Heart left ventricle (tissue), 16 donors: ENCODE measurements around the gene MTPN. TPM values are rescaled to one million over a fixed set of nuclear protein-coding genes. Genes with fewer than 3 reads are reported as not detected.

Experiments used
- ATAC-seq, 4 donors: fragments of 200-7000 bp; cut with Tn5 transposase; one replicate each; pipeline ENCODE4 v1.9.1; 2020 to 2022; ENCODE audit warnings: moderate library complexity in 4 of 4, mild to moderate bottlenecking in 3 of 4, moderate number of reproducible peaks in 1 of 4
- DNase-seq, 5 donors: peaks; one replicate each; pipeline ENCODE4 v3.0.0-alpha.2; 2020
- H3K27ac ChIP-seq, 12 donors: fragments of 200-600 bp; sonication (generic) in 4 of 12; one replicate each; pipeline versions ENCODE4 v1.5.0 to v1.8.0; 2016 to 2022; ENCODE audit warnings: mild to moderate bottlenecking in 2 of 12
- H3K27me3 ChIP-seq, 9 donors: fragments of 200-600 bp; sonication (generic) in 2 of 9; one replicate each; pipeline versions ENCODE4 v1.5.1 to v1.8.0; 2016 to 2022; ENCODE audit warnings: mild to moderate bottlenecking in 3 of 9
- H3K36me3 ChIP-seq, 9 donors: fragments of 200-600 bp; sonication (generic) in 2 of 9; one replicate each; pipeline versions ENCODE4 v1.5.0 to v1.8.0; 2018 to 2022; ENCODE audit warnings: mild to moderate bottlenecking in 2 of 9
- H3K4me1 ChIP-seq, 12 donors: fragments of 200-600 bp; sonication (generic) in 4 of 12; one replicate each; pipeline versions ENCODE4 v1.5.0 to v1.8.0; 2016 to 2022; ENCODE audit warnings: mild to moderate bottlenecking in 3 of 12
- H3K4me3 ChIP-seq, 12 donors: fragments of 200-600 bp; sonication (generic) in 4 of 12; one replicate each; pipeline versions ENCODE4 v1.5.0 to v1.8.0; 2017 to 2022; ENCODE audit warnings: mild to moderate bottlenecking in 9 of 12, moderate library complexity in 4 of 12
- H3K9me3 ChIP-seq, 12 donors: fragments of 200-600 bp; sonication (generic) in 4 of 12; one replicate each; pipeline versions ENCODE4 v1.5.0 to v1.8.0; 2016 to 2022; ENCODE audit warnings: mild to moderate bottlenecking in 1 of 12
- POLR2A ChIP-seq, 2 donors: fragments of 450-650 bp; IDR thresholded peaks; one replicate each; pipeline ENCODE4 v1.6.1; 2017; ENCODE audit warnings: antibody characterized with exemption in 2 of 2, mild to moderate bottlenecking in 2 of 2, moderate library complexity in 2 of 2
- WGBS, 4 donors: extraction: QIAGEN DNeasy Blood & Tissue Kit in 2 of 4; methylation state at CpG; one replicate each; pipeline versions ENCODE4 v1.1.5 to v1.1.7; 2013 to 2018; 5-methylcytosine and 5-hydroxymethylcytosine counted together
- intact Hi-C, 10 donors: fragments of 100-400 bp; cut with DNase I; formaldehyde crosslinking; loops; one replicate each; pipeline versions ENCODE4 v1.11.1 to v1.14.2; 2022
- polyA plus RNA-seq, 2 donors: library from polyadenylated mRNA; stranded (reverse); fragments of 200-250 nt; gene quantifications; one replicate each; pipeline ENCODE4 v1.2.3, GENCODE V29; 2013
- total RNA-seq, 9 donors: library from RNA; depleted of rRNA in 2 of 9; stranded (reverse); fragments of >200 nt in 2 of 9; fragmentation: NEBNext Ultra II Directional in 3 of 9; extraction: Animal tissue kit (Norgen Biotek cat#: 25700) in 3 of 9; gene quantifications; one replicate each; pipeline versions ENCODE4 v1.1.0 to v1.2.4, GENCODE V29; 2016 to 2023
- TF ChIP-seq, protein P1 (sequence below), 12 donors: fragments of 200-600 bp; sonication (generic) in 4 of 12; IDR thresholded peaks; one replicate each; pipeline versions ENCODE4 v1.5.0 to v1.8.0; 2018 to 2022; ENCODE audit warnings: antibody characterized with exemption in 12 of 12, mild to moderate bottlenecking in 5 of 12
- donor health status: ischemic (EF 13 %, LVEDD 7.1; RV severe dilation, severe dysfunction).
- donor health status: healthy with polysubstance abuse.
- donor health status: DM: no; HTN: yes; CAD: no.
- donor health status: DM: no; HTN: no; CAD: no.
- donor health status: ischemic (EF 25% LVEDD 6.9; RV normal size, moderate dysfunction).
- donor health status: ischemic (EF 25% LVEDD 5.7; RV mildly dilated, moderate dysfunction).
- donor health status: healthy.
- donor health status: DM: yes; HTN: yes; CAD: no.
- donor health status: ischemic (EF 35%, LVEDD 5.7; RV mildly dilated, moderate dysfunction).
- donor health status: nonischemic (EF 11% LVEDD 7.7; RV severe dilation, severe dysfunction).
- donor health status: DM: yes; HTN: yes; CAD: no.
- donor health status: PGD.
- donor health status: ischemic (EF 29% LVEDD 5.4; RV normal size, mild dysfunction).
- donor health status: nonischemic (EF 23%, LVEDD 6.1; RV moderate dilation, normal function).

The MTPN gene
- total and polyA plus RNA-seq, 11 donors = 22.1 to 130 (median 90.4) TPM

DNA sequence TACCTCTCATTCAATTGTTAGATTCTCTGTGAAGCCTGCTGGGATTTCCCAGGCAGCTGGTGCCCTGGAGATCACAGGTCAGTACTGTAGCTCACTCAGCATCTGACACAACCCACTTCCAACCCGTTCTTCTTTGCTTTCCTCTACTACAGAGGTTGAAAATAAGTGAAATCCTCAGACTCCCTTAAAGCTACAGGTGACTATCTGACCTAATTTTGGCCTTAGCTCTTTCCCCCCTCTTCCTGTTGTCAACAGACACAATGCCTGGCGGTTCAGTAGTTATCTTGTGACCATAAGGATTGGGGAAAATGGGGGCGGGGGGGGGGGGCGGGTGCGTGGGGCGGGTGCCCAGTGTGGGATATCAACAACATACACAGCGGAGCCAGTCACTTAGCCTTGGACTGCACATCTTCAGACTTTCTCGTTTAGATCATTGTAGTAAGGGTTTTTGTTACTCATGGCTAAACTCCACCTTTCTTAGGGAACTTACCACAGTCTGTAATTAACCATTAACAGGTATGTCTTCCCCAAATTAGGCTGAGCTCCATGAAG, 37.8 kb downstream of the MTPN start:
- intact Hi-C loops = no loop called here
- TF ChIP-seq POLR2A (IDR thresholded peaks at IDR 0.05) = no peak
- TF ChIP-seq, protein P1, sequence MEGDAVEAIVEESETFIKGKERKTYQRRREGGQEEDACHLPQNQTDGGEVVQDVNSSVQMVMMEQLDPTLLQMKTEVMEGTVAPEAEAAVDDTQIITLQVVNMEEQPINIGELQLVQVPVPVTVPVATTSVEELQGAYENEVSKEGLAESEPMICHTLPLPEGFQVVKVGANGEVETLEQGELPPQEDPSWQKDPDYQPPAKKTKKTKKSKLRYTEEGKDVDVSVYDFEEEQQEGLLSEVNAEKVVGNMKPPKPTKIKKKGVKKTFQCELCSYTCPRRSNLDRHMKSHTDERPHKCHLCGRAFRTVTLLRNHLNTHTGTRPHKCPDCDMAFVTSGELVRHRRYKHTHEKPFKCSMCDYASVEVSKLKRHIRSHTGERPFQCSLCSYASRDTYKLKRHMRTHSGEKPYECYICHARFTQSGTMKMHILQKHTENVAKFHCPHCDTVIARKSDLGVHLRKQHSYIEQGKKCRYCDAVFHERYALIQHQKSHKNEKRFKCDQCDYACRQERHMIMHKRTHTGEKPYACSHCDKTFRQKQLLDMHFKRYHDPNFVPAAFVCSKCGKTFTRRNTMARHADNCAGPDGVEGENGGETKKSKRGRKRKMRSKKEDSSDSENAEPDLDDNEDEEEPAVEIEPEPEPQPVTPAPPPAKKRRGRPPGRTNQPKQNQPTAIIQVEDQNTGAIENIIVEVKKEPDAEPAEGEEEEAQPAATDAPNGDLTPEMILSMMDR (IDR thresholded peaks at IDR 0.05) = no peak
- WGBS, 4 donors = 34 to 56% (median 39%) methylated on average over 5 to 8 of the region's 8 CpGs

DNA sequence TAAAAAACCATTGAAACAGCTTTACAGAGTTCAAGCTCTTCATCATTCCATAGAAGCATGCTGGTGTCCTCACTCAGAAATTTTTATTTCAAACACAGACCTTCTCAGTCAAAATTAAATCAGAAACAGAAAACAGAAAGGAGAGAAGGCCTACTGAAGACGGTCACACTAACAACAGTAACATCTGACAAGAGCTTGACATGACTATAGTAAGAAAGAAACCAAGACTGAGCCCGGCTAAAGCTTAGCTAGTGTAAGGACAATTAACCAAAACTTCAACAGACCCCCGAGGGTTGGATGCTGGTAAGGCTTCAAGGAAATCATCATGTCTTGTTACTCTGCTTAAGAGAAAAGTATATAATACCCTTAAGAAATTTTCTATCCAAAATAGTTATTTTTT, 38.6 kb downstream of the MTPN start:
- no peak for DNase-seq
- TF ChIP-seq, protein P1 (IDR thresholded peaks at IDR 0.05) = no peak
- no peak for TF ChIP-seq POLR2A (IDR thresholded peaks at IDR 0.05)
- H3K4me1 ChIP-seq = peaks cover 0 to 87% (median 32%) of the 10 kb centered on the region in 12 donors
- ATAC-seq = no peak
- peaks cover 0 to 3% (median 0%) of the 10 kb centered on the region in 9 donors for H3K36me3 ChIP-seq
- no peaks in the 10 kb centered on the region for H3K9me3 ChIP-seq
- H3K4me3 ChIP-seq = no peak overlapping the region
- no peak overlapping the region for H3K27ac ChIP-seq
- WGBS, 4 donors = 73 to 86% (median 79%) methylated on average over 3 of the region's 3 CpGs
- intact Hi-C loops = no loop called here
- H3K27me3 ChIP-seq = no peaks in the 10 kb centered on the region

More for the DNA sequence above, 37.8 kb downstream of the MTPN start:
- H3K4me3 ChIP-seq = no peak overlapping the region
- no peaks in the 10 kb centered on the region for H3K9me3 ChIP-seq
- ATAC-seq (no peak), DNase-seq (no peak)
- H3K36me3 ChIP-seq = peaks cover 0 to 3% (median 0%) of the 10 kb centered on the region in 9 donors
- no peak overlapping the region for H3K27ac ChIP-seq
- peaks cover 0 to 81% (median 32%) of the 10 kb centered on the region in 12 donors for H3K4me1 ChIP-seq
- no peaks in the 10 kb centered on the region for H3K27me3 ChIP-seq

DNA sequence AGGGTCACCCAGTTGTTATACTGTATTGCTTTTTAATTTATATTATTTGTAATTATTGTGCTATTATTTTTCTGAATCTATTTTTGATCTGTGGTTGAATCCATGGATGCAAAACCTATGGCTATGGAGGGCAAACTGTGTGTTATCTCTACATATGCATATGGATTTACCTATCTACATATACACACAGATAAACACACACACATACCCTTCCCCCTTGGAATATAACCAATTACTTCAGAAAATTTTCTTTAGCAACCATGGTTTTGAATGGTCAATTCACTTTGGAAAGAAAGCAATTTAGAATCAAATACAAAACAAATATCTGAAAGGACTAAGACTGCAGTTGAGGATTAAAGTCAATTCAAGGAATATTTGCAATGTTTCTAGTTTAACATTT, 39.1 kb downstream of the MTPN start:
- Histone ChIP-seq H3K9me3 (no peaks in the 10 kb centered on the region), H3K27me3 (no peaks in the 10 kb centered on the region), H3K27ac (no peak overlapping the region), H3K4me1 (peaks cover 0 to 83% (median 30%) of the 10 kb centered on the region in 12 donors), H3K36me3 (peaks cover 0 to 3% (median 0%) of the 10 kb centered on the region in 9 donors), H3K4me3 (no peak overlapping the region)
- ATAC-seq (no peak), DNase-seq (no peak)
- intact Hi-C loops = no loop called here
- no peak for TF ChIP-seq POLR2A (IDR thresholded peaks at IDR 0.05)
- TF ChIP-seq, protein P1 (IDR thresholded peaks at IDR 0.05) = no peak

DNA sequence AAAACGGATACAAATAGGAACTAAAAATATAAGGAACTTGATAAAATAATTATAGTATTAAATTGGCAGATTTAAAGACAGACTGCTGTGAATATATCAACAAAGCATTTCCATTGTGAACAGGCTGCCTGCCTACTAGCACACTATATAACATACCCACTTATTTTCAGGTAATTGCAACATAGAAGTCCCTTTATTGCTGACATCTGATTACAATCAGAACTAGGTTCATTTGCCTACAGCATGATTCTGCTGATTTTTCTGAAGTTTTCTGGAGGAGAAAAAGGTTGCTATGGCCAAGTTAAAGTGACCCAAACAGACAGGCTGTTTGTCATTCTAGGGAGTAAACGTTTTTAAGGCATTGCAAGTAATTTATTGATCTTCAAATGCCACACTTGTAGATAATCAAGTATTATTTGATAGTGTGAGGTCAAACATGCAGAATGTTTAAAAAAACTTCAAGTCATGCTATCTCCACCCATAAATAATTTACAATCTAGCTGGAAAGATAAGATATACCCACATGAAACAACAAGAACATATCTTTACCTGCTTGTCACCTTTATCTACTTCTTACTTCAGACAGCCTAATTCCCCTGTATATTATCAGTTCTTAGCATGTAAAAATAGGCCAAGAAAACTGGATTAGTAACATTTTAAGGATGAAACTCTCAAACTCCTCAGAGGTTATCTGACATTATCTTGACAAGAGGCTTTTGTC, 40.5 kb downstream of the MTPN start:
- Histone ChIP-seq H3K36me3 (no peaks in the 10 kb centered on the region), H3K9me3 (no peaks in the 10 kb centered on the region), H3K4me1 (peaks cover 0 to 89% (median 30%) of the 10 kb centered on the region in 12 donors), H3K27ac (no peak overlapping the region), H3K27me3 (no peaks in the 10 kb centered on the region), H3K4me3 (no peak overlapping the region)
- 33 to 61% (median 52%) methylated on average over 2 of the region's 2 CpGs for WGBS, 4 donors
- intact Hi-C loops = no loop called here
- TF ChIP-seq, protein P1 (IDR thresholded peaks at IDR 0.05) = no peak
- no peak for TF ChIP-seq POLR2A (IDR thresholded peaks at IDR 0.05)
- no peak for DNase-seq
- ATAC-seq = no peak
